Breast epithelium (tissue), 4 donors: ENCODE measurements around the gene TRMT10B. TPM values are rescaled to one million over a fixed set of nuclear protein-coding genes. Genes with fewer than 3 reads are reported as not detected.
"Not testable (repeated sequence)": the region's sequence is repeated elsewhere in the genome, so short reads cannot be mapped to it uniquely, and the experiment has no call there.

Experiments used
- DNase-seq, 2 donors: peaks; one replicate each; pipeline ENCODE4 v3.0.0-alpha.2; 2019; ENCODE audit warnings: low spot score in 2 of 2
- H3K27ac ChIP-seq, 2 donors: fragments of 200-600 bp; sonication (generic) in 1 of 2; one replicate each; pipeline ENCODE4 v1.5.1; 2016 to 2019; ENCODE audit warnings: mild to moderate bottlenecking in 1 of 2
- H3K27me3 ChIP-seq, 2 donors: fragments of 200-600 bp; sonication (generic) in 1 of 2; one replicate each; pipeline versions ENCODE4 v1.5.1 to v1.6.0; 2017 to 2019; ENCODE audit warnings: control low read depth in 1 of 2, mild to moderate bottlenecking in 1 of 2
- H3K36me3 ChIP-seq: fragments of 200-600 bp; one replicate; pipeline ENCODE4 v1.5.1; 2019
- H3K4me1 ChIP-seq, 2 donors: fragments of 200-600 bp; sonication (generic); one replicate each; pipeline ENCODE4 v1.5.1; 2016 to 2019; ENCODE audit warnings: control low read depth in 1 of 2
- H3K4me3 ChIP-seq, 3 donors: fragments of 200-600 bp; sonication (generic); 1 replicate in 2 of 3; 2 replicates in 1 of 3; pipeline ENCODE4 v1.5.1; 2016 to 2019; ENCODE audit warnings: mild to moderate bottlenecking in 3 of 3, moderate library complexity in 2 of 3
- H3K9me3 ChIP-seq, 2 donors: fragments of 200-600 bp; sonication (generic) in 1 of 2; one replicate each; pipeline ENCODE4 v1.5.1; 2016 to 2019; ENCODE audit warnings: control low read depth in 1 of 2
- POLR2A ChIP-seq: fragments of 450-650 bp; IDR thresholded peaks from one replicate; pipeline ENCODE4 v1.6.1; 2016; ENCODE audit warnings: antibody characterized with exemption, mild to moderate bottlenecking, moderate library complexity
- POLR2AphosphoS5 ChIP-seq, 3 donors: sonication (generic); formaldehyde crosslinking; IDR thresholded peaks; one replicate each; pipeline ENCODE4 v1.6.1; 2017; ENCODE audit warnings: antibody characterized with exemption in 3 of 3
- intact Hi-C: fragments of 100-400 bp; cut with DNase I; formaldehyde crosslinking; loops from one replicate; pipeline ENCODE4 v1.15.1; 2023; ENCODE audit warnings: low total_unique reads
- total RNA-seq, 3 donors: library from RNA; depleted of rRNA; stranded (reverse); fragments of >200 nt; gene quantifications; one replicate each; pipeline ENCODE4 v1.1.0, GENCODE V29; 2016
- TF ChIP-seq, protein P1 (sequence below), 3 donors: fragments of 450-650 bp; IDR thresholded peaks; one replicate each; pipeline ENCODE4 v1.5.1; 2016 to 2017; ENCODE audit warnings: antibody characterized with exemption in 3 of 3, mild to moderate bottlenecking in 3 of 3, moderate library complexity in 3 of 3

Gene TRMT10B
- total RNA-seq, 3 donors from 2014 or later, result 6.7 to 12.1 (median 11.1) TPM

DNA sequence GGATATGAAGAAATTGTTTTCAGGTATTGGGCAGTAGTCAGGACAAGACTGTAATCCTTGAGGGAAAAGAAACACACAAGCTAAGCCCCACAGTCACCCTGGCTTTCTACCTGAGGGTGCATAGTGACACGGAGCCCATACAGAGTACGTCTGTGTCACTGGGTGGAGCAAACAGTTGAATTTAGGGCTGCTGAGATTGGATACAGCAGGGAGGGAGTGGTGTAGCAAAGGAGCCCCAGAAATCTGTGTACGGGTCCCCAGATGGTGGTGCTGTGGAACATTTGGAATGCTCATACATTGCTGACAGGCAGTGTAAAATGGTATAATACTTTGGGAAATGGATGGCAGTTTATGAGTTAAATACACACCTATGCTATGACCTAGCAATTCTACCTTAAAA, 5.1 kb downstream of the TRMT10B start:
- no peak for DNase-seq
- H3K9me3 ChIP-seq, result no peaks in the 10 kb centered on the region
- intact Hi-C loops, result no loop called here

DNA sequence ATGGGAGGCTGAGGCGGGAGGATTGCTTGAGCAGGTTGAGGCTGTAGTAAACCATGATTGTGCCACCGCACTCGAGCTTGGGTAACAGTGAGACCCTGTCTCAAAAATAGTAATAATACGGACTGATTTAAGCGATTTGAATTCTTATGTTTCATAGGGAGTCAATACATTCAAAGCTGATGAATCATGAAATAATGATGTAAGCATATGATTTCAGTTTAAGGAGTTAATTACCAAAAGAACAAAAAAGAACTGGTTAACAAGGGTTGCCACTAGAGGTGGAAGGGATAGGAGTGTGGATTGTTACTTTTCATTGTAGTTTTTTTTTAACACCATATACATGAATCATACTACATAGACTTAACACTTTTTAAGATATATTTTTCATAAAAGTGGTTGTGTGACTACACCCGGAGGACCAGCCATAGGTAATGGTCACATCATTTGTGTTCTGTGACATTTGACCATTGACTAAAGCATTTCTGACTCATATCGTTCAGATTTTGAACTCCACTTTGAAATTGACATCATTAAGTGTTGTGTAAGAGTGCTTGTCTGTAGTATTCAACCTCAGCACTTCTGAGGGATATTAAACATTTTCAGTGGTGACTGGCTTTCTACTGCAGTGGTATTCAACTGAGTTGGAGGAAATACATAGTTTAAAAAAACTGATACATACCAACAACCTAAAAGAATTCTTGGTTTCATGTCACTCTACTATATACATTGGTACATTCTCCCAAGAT, 7.0 kb downstream of the TRMT10B start:
- H3K36me3 ChIP-seq, result no peaks in the 10 kb centered on the region
- no peaks in the 10 kb centered on the region for H3K27me3 ChIP-seq
- H3K4me1 ChIP-seq, result no peaks in the 10 kb centered on the region
- no peak overlapping the region for H3K4me3 ChIP-seq
- H3K27ac ChIP-seq, result no peak overlapping the region
- H3K9me3 ChIP-seq, result no peaks in the 10 kb centered on the region
- no peak for DNase-seq
- intact Hi-C loops, result no loop called here
- TF ChIP-seq, protein P1, sequence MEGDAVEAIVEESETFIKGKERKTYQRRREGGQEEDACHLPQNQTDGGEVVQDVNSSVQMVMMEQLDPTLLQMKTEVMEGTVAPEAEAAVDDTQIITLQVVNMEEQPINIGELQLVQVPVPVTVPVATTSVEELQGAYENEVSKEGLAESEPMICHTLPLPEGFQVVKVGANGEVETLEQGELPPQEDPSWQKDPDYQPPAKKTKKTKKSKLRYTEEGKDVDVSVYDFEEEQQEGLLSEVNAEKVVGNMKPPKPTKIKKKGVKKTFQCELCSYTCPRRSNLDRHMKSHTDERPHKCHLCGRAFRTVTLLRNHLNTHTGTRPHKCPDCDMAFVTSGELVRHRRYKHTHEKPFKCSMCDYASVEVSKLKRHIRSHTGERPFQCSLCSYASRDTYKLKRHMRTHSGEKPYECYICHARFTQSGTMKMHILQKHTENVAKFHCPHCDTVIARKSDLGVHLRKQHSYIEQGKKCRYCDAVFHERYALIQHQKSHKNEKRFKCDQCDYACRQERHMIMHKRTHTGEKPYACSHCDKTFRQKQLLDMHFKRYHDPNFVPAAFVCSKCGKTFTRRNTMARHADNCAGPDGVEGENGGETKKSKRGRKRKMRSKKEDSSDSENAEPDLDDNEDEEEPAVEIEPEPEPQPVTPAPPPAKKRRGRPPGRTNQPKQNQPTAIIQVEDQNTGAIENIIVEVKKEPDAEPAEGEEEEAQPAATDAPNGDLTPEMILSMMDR (IDR thresholded peaks at IDR 0.05), result no peak
- TF ChIP-seq POLR2AphosphoS5 (IDR thresholded peaks at IDR 0.05) (no peak), POLR2A (no peak)

More for the DNA sequence above, 5.1 kb downstream of the TRMT10B start:
- no peak for TF ChIP-seq POLR2A
- no peak for TF ChIP-seq POLR2AphosphoS5 (IDR thresholded peaks at IDR 0.05)
- TF ChIP-seq, protein P1 (IDR thresholded peaks at IDR 0.05), result no peak
- Histone ChIP-seq H3K36me3 (no peaks in the 10 kb centered on the region), H3K27ac (no peak overlapping the region), H3K27me3 (no peaks in the 10 kb centered on the region), H3K4me3 (no peak overlapping the region), H3K4me1 (peaks cover 0 to 7% of the 10 kb centered on the region in 2 donors)

DNA sequence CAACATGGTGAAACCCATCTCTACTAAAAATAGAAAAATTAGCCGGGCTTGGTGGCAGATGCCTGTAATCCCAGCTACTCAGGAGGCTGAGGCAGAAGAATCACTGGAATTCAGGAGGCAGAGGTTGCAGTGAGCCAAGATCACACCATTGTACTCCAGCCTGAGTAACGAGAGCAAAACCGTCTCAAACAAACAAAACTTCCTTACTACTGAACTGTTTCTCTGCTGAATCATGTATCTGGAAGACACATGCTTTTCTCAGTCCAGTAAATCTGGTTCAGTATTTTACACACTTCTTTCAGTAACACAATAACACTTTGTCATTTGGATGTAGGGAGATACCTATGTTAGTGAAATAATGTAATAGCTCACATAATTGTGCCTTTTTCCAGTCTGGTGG, 7.9 kb downstream of the TRMT10B start:
- H3K27ac ChIP-seq, result no peak overlapping the region
- TF ChIP-seq POLR2AphosphoS5 (IDR thresholded peaks at IDR 0.05) (no peak), POLR2A (no peak)
- TF ChIP-seq, protein P1 (IDR thresholded peaks at IDR 0.05), result no peak
- intact Hi-C loops, result no loop called here
- H3K9me3 ChIP-seq, result no peaks in the 10 kb centered on the region
- DNase-seq, result no peak
- no peaks in the 10 kb centered on the region for H3K36me3 ChIP-seq
- no peaks in the 10 kb centered on the region for H3K27me3 ChIP-seq
- no peaks in the 10 kb centered on the region for H3K4me1 ChIP-seq
- no peak overlapping the region for H3K4me3 ChIP-seq

DNA sequence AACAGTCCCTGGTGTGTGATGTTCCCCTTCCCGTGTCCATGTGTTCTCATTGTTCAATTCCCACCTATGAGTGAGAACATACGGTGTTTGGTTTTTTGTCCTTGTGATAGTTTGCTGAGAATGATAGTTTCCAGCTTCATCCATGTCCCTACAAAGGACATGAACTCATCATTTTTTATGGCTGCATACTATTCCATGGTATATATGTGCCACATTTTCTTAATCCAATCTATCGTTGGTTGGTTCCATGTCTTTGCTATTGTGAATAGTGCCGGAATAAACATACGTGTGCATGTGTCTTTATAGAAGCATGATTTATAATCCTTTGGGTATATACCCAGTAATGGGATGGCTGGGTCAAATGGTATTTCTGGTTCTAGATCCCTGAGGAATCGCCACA, 11.7 kb downstream of the TRMT10B start:
- H3K4me3 ChIP-seq, H3K27ac ChIP-seq, H3K36me3 ChIP-seq, H3K4me1 ChIP-seq, H3K9me3 ChIP-seq, H3K27me3 ChIP-seq, intact Hi-C loops, DNase-seq: not testable (repeated sequence)

DNA sequence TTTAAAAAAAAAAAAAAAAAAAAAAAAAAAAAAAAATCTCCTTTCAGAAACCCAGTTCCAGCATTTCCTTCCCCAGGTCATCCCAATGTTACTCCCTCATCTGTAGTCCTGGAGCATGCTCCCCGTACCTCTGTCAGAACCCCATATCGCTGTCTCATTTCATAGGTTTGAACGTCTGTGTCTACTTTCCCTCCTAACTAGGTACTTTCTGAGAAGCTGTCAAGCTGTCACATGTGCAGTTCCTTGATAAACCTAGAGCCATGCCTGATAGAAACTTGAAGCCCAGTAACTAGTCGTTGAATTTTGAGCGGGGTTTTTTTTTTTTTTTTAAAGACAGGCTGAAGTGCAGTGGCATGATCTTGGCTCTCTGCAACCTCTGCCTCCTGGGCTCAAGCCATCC, 15.7 kb downstream of the TRMT10B start:
- no peak for DNase-seq
- intact Hi-C loops, result no loop called here
- H3K27me3 ChIP-seq, result no peaks in the 10 kb centered on the region
- no peak overlapping the region for H3K27ac ChIP-seq
- no peaks in the 10 kb centered on the region for H3K4me1 ChIP-seq
- no peaks in the 10 kb centered on the region for H3K9me3 ChIP-seq
- H3K36me3 ChIP-seq, result no peaks in the 10 kb centered on the region
- H3K4me3 ChIP-seq, result no peak overlapping the region
- TF ChIP-seq POLR2A, result no peak
- TF ChIP-seq, protein P1 (IDR thresholded peaks at IDR 0.05), result no peak
- no peak for TF ChIP-seq POLR2AphosphoS5 (IDR thresholded peaks at IDR 0.05)
